A375 (cell line): Measurements from ENCODE around the gene KLHL29. TPM values are rescaled to one million over a fixed set of nuclear protein-coding genes. Genes with fewer than 3 reads are reported as not detected.

Experiments
- total RNA-seq: library from RNA; depleted of rRNA; stranded (reverse); fragments of >200 nt; shearing (Covaris generic); gene quantifications from 2 replicates; pipeline ENCODE4 v1.2.3, GENCODE V29; 2014; rRNA removed

Gene KLHL29
- 3.7 and 3.8 TPM in 2 replicates for total RNA-seq

GRCh38 chr2:23384551-23385343, at the start of gene KLHL29:
TSS of gene KLHL29 (plus strand) at chr2:23385179. CDS start at chr2:23562197, 177,018 bp downstream.

